HG02642 (cell line): ENCODE measurements around the gene FNTB.
A peak's percentile ranks its signal among the peaks of the same experiment; 100 is the strongest.

ENCODE experiments used
- ATAC-seq: cut with Tn5 transposase; IDR thresholded peaks from one replicate; pipeline ENCODE4 v1.9.1; 2021; ENCODE audit warnings: mild to moderate bottlenecking; ENCODE audit not compliant: unreplicated experiment, poor library complexity

Gene FNTB

GRCh38 chr14:64986648-64987437 lies at the start of gene FNTB:
FNTB (plus strand) TSS chr14:64986895; CDS start chr14:64986954, 59 bp downstream.
- ATAC-seq, result peak; percentile 94

GRCh38 chr14:64937171-64937820 lies 49.4 kb upstream of the FNTB start:
- no peak for ATAC-seq

GRCh38 chr14:64937821-64938193 lies 48.9 kb upstream of the FNTB start:
- ATAC-seq, result no peak

DNA sequence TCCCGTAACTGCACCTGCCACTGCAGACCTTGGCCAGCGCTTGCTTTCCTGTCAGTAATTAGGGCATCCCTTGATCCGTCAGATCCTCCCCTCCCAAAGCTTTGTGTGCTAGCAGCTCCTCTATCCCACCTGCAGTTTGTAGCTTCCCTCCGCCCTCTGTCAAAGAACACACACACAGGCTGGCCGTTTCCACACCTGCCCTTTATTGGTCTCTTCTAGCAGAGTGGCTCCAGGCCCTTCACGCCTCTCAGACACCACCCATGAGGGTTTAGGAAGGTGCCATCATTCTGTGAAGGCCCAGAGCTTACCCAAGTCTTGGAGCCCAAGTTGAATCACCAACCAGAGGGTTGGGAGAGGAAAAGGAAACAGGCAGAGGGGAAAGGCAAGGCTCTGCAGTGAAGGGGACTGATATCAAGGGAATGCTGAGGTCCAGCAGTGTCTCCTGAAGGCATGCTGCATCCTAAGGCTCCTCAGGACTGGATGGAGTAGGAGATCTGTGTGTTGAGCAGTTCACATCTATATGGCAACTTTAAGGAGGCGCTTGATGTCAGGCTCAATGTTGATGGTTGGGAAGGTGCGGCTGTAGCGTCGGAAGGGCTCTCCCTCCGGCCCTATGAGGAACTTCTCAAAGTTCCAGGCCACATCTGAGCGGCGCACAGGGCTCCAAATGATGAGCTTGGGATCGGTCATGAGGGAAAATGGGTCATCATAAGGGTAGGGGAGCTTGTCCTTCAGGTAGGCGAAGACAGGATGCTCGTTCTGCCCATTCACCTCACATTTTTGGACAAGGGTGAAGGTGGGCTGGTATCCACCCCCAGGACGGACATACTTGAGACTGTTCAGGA lies 47.5 kb upstream of the FNTB start:
- ATAC-seq, result no peak

DNA sequence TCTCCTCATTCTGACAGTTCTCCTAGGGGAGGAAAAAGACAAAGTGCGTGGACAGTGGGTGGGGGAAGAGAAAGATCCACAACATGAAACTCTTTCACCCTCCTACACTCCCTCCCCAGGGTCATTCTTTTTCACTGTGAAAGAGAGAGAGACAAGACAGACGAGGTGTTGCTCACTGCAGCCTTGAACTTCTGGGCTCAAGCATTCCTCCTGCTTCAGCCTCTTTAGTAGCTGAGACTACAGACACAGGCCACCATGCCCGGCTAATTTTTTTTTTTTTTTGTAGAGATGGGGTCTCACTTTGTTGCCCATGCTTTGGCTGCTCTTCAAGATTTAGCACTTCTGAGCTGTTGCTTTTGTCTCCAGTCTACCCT lies 46.9 kb upstream of the FNTB start:
- no peak for ATAC-seq

DNA sequence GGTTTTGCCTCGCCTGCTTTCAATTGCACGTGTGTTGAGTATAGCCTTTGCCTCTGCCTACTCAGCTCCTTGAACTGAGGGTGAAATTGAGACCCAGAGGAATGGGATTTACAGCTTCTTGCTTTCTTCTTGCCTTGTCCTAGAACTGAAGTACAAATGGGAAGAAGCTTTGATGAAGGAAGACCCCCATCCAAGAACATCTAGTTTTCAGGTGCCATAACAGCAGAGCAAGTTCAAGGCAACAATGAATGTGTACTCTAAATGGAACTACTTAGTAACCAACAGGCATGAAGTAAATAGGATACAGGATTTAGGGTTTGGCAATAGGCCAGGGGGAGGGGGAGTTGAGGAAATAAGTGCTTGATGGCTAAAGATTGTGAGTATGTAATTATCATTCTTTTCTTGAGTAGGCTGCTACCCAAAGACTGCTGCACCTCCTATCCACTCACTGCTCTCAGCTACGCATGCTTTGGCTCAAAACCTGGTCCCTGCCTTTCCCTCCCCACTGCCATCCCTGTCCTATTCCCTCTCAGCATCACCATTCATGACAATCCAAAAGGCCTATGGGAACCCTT lies 46.3 kb upstream of the FNTB start:
- ATAC-seq, result no peak

DNA sequence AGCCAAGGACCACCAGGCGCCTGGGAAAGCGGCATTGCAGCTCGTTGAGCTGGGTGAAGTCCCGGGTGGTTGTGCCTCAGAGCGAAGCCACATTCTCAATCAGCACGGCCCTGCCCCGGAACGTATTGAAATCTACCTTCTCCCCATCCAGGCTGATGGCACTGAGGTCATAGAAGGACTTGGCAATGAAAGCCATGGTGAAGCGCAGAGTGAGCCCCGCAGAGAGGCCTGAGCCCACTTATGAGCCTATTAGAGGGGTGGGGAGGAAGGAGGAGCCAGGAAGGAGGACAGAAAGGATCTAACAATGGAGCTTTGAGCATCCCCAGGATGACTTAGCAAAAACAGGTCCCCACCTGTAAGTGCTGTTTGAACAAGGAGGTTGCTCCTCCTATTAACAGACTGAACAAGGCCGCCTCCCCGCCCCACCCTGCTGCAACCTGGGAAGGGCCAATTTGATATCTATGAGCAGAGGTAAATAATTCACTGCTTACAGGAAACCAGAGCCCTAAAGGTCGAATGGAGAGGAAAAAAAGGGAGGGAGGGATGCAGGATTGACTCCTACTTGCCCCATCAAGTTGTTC lies 44.1 kb upstream of the FNTB start, which contains the start of gene GPX2:
TSS of gene GPX2 (minus strand) at position 215 of the 581 bp plus-strand sequence. CDS start at position 196, 19 bp downstream.
- no peak for ATAC-seq

DNA sequence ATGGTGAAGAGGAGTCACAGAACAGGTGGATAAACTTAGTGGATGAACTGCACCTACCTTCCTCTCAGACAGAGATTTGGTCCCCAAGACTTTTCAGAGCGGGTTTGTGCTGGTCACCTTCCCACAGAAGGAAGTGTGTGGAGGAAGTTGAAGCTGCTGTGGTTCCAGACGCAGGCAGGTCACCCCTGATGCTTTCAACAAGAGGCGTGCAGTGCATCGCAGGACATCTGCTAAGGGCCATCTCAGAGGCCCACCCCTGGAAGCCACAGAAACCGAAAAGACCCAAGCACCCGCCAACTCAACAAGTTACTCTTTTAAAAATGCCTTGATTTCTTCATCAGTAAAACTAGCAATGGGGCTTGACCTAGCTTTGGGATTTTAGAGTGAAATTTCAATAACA lies 43.1 kb upstream of the FNTB start:
- ATAC-seq, result no peak

- ATAC-seq, result no peak
Measured at GRCh38 chr14:64944041-64944440, 42.7 kb upstream of the FNTB start.

GRCh38 chr14:64944861-64945260 lies 41.8 kb upstream of the FNTB start:
- ATAC-seq, result no peak

- ATAC-seq, result no peak
Measured at GRCh38 chr14:64945431-64946178, 41.1 kb upstream of the FNTB start.

GRCh38 chr14:64946310-64947045 lies 40.2 kb upstream of the FNTB start:
- ATAC-seq, result no peak

DNA sequence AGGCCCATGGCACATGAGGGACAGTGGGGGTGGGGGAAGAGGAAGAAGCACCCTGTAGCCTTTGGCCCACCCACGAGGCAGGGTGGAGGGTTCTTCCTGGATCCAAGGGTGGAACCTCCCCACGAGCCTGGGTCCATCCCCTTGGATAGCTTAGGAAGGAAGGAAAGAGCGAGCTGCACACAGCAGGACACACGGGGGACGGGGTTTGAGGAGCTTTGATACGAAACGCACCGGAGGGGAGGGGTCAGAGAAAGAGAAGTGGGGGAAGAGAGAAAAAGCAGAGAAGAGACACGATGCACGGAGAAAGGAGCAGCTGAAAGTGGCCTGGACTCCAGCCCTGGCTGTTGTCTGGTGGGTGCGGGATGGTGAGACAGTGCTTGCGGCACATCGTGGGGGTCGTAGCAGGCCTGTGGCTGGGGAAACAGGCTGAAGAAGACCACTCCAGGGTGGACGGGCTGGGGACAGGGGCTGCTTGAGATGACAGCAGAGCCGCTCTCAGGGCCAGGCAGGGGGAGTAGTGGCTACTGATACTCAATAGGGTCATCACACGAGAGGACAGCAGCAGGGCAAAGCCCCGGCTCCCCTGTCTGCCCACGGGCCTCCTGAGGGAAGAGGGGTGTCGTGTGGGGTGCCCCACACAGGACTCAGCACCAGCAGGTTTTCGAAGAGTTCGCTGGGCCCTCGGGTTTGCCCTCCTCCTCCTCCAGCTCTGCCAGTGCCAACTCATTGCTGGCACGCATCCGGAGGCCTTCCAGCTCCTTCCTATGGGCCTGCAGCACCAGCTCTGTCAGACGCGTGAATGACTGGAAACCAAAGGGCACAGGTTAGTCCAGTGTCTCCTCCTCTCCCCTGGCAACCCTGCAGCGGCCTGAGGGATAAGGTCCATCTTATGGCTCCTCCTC lies 38.7 kb upstream of the FNTB start:
- no peak for ATAC-seq

DNA sequence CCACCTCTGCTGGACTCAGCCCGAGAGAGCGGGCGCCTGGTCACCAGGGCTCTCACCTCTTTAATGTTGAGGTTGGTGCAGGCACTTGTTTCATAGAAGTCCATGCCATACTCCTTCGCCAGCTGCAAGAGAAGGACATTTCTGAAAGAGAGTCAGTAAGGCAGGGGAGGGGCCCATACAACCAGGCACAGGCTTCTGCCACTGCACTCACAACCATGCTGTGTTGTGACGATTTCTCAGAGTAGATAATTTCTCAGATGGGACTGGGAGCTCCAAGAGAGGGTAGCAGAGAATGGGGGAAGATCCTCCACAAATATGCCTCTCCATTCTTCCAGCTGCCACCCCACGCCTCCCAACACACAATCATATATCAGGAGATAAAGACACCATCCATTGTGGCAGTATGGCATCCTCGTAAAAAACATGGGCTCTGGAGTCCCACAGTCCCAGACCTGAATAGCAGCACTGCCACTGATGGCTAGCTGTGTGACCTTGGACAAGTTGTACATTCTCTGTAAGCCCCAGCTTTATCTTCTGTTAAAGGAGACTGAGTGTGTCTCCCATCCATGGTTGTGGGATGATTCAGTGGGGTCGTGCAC lies 38.0 kb upstream of the FNTB start:
- ATAC-seq, result no peak

DNA sequence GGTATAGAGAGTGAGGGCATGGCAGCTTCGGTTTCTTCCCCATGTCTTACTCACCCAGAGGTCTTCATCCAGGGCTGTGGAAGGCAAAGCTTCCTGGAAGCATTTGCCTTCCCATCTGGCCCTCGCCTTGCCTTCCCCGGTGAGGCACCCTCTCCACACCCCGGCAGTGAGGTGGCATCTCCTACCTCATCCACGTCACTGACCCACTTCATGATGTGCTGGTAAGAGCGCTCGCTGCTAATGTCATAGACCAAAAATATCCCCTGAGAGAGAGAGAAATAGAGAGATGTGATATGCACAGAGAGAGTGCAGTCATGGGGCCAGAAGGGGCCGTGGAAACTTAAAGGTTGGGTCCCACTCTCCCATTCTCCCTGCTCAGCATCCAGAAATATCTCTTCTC lies 35.8 kb upstream of the FNTB start:
- no peak for ATAC-seq

- ATAC-seq, result no peak
Measured at GRCh38 chr14:64951291-64951690, 35.4 kb upstream of the FNTB start.

DNA sequence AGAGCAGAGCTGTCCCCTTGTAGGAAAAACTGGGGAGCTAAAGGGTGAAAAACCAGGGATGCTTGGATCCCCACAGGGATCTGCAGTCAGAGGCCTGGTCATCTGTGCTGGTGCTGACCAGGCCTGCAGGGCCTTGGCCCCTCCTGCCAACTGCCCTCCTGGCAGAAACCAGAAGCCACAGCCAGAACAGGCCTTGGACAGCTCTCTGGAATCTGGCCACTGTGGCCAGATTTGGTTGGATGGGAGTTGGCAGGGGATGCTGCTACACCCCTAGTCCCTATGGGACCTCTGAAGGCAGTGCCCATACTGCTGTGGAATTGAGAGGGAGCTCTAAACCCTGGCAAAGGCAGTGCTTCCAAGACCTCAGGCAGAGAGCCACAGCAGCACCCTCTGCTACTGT lies 35.0 kb upstream of the FNTB start:
- ATAC-seq, result no peak
